ENCODE measurements around the gene CTDSP2. TPM values are rescaled to one million over a fixed set of nuclear protein-coding genes. Genes with fewer than 3 reads are reported as not detected.
"Not testable (repeated sequence)": the region's sequence is repeated elsewhere in the genome, so short reads cannot be mapped to it uniquely, and the experiment has no call there.

CTDSP2 gene
- total and polyA plus RNA-seq, 4 donors = 51.2 to 252 (median 140) TPM

GRCh38 chr12:57775044-57775443 is 71.5 kb downstream of the CTDSP2 start:
- intact Hi-C loops (cut with DNase I) = no loop called here
- 66 to 69% methylated on average over 2 to 3 of the region's 3 CpGs for WGBS, 2 donors
- no peaks in the 10 kb centered on the region for H3K27me3 ChIP-seq (ENCODE audit: control insufficient read depth in 1 of 2, insufficient read depth in 2 of 2, low read length in 1 of 2)
- no peak overlapping the region for H3K4me3 ChIP-seq (ENCODE audit: low read length in 2 of 2)
- DNase-seq (no peak), ATAC-seq (ENCODE audit: low FRiP score) (no peak)
- H3K27ac ChIP-seq (ENCODE audit: low read depth in 1 of 2, low read length in 2 of 2) = no peak overlapping the region
- H3K4me1 ChIP-seq (ENCODE audit: control insufficient read depth in 1 of 2, insufficient read depth in 2 of 2, low read length in 2 of 2) = no peaks in the 10 kb centered on the region
- H3K9me3 ChIP-seq (ENCODE audit: control insufficient read depth, low read length) = no peaks in the 10 kb centered on the region
- no peaks in the 10 kb centered on the region for H3K36me3 ChIP-seq (ENCODE audit: control insufficient read depth in 1 of 2, insufficient read depth in 2 of 2, low read length in 1 of 2)

- H3K4me3 ChIP-seq (ENCODE audit: low read length in 2 of 2); H3K9me3 ChIP-seq (ENCODE audit: control insufficient read depth, low read length); H3K36me3 ChIP-seq (ENCODE audit: control insufficient read depth in 1 of 2, insufficient read depth in 2 of 2, low read length in 1 of 2); H3K4me1 ChIP-seq (ENCODE audit: control insufficient read depth in 1 of 2, insufficient read depth in 2 of 2, low read length in 2 of 2); ATAC-seq (ENCODE audit: low FRiP score); H3K27me3 ChIP-seq (ENCODE audit: control insufficient read depth in 1 of 2, insufficient read depth in 2 of 2, low read length in 1 of 2); H3K27ac ChIP-seq (ENCODE audit: low read depth in 1 of 2, low read length in 2 of 2); DNase-seq; intact Hi-C loops (cut with DNase I): not testable (repeated sequence)
- WGBS, 2 donors = 90 to 92% methylated on average over 11 of the region's 11 CpGs
Measured at GRCh38 chr12:57774634-57775033, 71.9 kb downstream of the CTDSP2 start.

DNA sequence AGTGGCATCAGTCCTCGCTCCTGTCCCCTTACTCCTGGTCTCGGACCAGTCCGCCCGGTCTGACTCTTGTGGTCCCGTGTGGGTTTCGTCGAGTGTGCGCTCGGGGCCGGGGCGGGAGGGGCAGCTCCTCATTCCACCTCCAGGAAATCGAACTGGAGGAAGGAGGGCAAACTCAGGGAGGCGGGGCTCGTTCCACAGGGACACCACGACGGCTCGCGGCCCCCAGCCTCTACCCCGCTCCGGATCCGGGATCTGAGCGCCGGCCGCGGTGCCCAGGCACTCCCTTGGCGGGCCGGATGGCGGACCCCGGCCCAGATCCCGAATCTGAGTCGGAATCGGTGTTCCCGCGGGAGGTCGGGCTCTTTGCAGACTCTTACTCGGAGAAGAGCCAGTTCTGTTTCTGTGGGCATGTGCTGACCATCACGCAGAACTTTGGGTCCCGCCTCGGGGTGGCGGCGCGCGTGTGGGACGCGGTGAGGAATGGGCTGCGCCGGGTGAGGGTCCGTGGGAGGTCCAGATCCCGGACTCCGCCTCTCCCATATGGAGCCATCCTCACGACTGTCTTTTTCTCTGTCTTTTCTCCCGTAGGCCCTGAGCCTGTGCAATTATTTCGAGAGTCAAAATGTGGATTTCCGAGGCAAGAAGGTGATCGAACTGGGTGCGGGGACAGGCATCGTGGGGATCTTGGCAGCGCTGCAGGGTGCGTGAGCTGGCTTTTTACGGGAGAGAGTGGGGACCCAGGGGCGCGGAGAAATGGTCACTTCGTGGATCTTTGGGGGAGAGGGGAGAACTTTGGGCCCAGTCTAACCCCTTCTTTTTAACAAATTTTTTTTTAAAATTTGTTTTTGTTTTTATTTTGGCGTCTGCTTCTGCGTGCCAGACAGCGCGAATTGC is 73.9 kb downstream of the CTDSP2 start, which contains the start of gene EEF1AKMT3:
EEF1AKMT3 (plus strand) TSS at position 186 of the 894 bp plus-strand sequence; CDS start at position 297, 111 bp downstream.
- WGBS, 2 donors = 1% methylated on average over 65 to 67 of the region's 67 CpGs
- no peaks in the 10 kb centered on the region for H3K36me3 ChIP-seq (ENCODE audit: control insufficient read depth in 1 of 2, insufficient read depth in 2 of 2, low read length in 1 of 2)

GRCh38 chr12:57771873-57772428 is 74.6 kb downstream of the CTDSP2 start, which contains the start of gene METTL1:
Gene METTL1, minus strand, starts transcription at chr12:57772105. Its CDS starts 22 bp downstream, at chr12:57772083.
- 0 to 1% methylated on average over 28 of the region's 28 CpGs for WGBS, 2 donors
- Histone ChIP-seq H3K27ac (ENCODE audit: low read depth in 1 of 2, low read length in 2 of 2) (peak within 1 kb of the TSS in 1 of 2 donors; percentile 75), H3K27me3 (ENCODE audit: control insufficient read depth in 1 of 2, insufficient read depth in 2 of 2, low read length in 1 of 2) (no peaks in the 10 kb centered on the region), H3K36me3 (ENCODE audit: control insufficient read depth in 1 of 2, insufficient read depth in 2 of 2, low read length in 1 of 2) (no peaks in the 10 kb centered on the region), H3K9me3 (ENCODE audit: control insufficient read depth, low read length) (no peaks in the 10 kb centered on the region), H3K4me3 (ENCODE audit: low read length in 2 of 2) (peak within 1 kb of the TSS; percentile 44 to 82), H3K4me1 (ENCODE audit: control insufficient read depth in 1 of 2, insufficient read depth in 2 of 2, low read length in 2 of 2) (no peaks in the 10 kb centered on the region)
- DNase-seq = peak; percentile 97 to 98
- peak; percentile 97 for ATAC-seq (ENCODE audit: low FRiP score)
- intact Hi-C loops (cut with DNase I) = no loop called here

More for the DNA sequence above, 73.9 kb downstream of the CTDSP2 start, which contains the start of gene EEF1AKMT3:
- no peaks in the 10 kb centered on the region for H3K27me3 ChIP-seq (ENCODE audit: control insufficient read depth in 1 of 2, insufficient read depth in 2 of 2, low read length in 1 of 2)
- H3K4me3 ChIP-seq (ENCODE audit: low read length in 2 of 2) = peak within 1 kb of the TSS; percentile 44 to 82
- intact Hi-C loops (cut with DNase I) = no loop called here
- DNase-seq = peak; percentile 82 to 90
- peak; percentile 85 for ATAC-seq (ENCODE audit: low FRiP score)
- peak within 1 kb of the TSS in 1 of 2 donors; percentile 75 for H3K27ac ChIP-seq (ENCODE audit: low read depth in 1 of 2, low read length in 2 of 2)
- no peaks in the 10 kb centered on the region for H3K9me3 ChIP-seq (ENCODE audit: control insufficient read depth, low read length)
- H3K4me1 ChIP-seq (ENCODE audit: control insufficient read depth in 1 of 2, insufficient read depth in 2 of 2, low read length in 2 of 2) = no peaks in the 10 kb centered on the region

GRCh38 chr12:57771236-57771872 is 75.2 kb downstream of the CTDSP2 start:
- Histone ChIP-seq H3K27me3 (ENCODE audit: control insufficient read depth in 1 of 2, insufficient read depth in 2 of 2, low read length in 1 of 2) (no peaks in the 10 kb centered on the region), H3K27ac (ENCODE audit: low read depth in 1 of 2, low read length in 2 of 2) (peak overlapping the region in 1 of 2 donors; percentile 53), H3K4me1 (ENCODE audit: control insufficient read depth in 1 of 2, insufficient read depth in 2 of 2, low read length in 2 of 2) (no peaks in the 10 kb centered on the region), H3K4me3 (ENCODE audit: low read length in 2 of 2) (peak overlapping the region; percentile 19 to 82), H3K9me3 (ENCODE audit: control insufficient read depth, low read length) (no peaks in the 10 kb centered on the region), H3K36me3 (ENCODE audit: control insufficient read depth in 1 of 2, insufficient read depth in 2 of 2, low read length in 1 of 2) (no peaks in the 10 kb centered on the region)
- peak; percentile 94 to 95 for DNase-seq
- 2 to 4% methylated on average over 16 of the region's 16 CpGs for WGBS, 2 donors
- intact Hi-C loops (cut with DNase I) = no loop called here
- peak; percentile 85 for ATAC-seq (ENCODE audit: low FRiP score)

DNA sequence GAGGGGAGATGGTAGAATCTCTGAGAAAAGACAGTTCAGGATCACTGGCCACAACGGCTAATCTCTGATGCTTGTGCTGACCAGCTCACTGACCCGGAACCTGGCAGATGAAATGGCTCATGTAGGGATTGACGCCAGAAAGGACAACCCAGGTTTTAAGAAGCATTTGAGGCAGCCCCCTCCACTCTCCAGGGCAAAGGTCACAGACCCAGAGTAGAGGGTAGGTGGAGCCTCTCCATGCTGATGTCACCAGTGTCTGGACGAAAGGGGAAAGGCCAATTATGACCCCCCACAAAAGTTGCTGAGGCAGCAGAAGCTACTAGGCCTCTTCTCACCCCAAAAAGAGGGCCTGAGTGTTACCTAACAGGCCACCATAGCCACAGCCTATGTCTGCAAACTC is 75.8 kb downstream of the CTDSP2 start:
- Histone ChIP-seq H3K9me3 (ENCODE audit: control insufficient read depth, low read length) (no peaks in the 10 kb centered on the region), H3K4me1 (ENCODE audit: control insufficient read depth in 1 of 2, insufficient read depth in 2 of 2, low read length in 2 of 2) (no peaks in the 10 kb centered on the region), H3K27me3 (ENCODE audit: control insufficient read depth in 1 of 2, insufficient read depth in 2 of 2, low read length in 1 of 2) (no peaks in the 10 kb centered on the region), H3K27ac (ENCODE audit: low read depth in 1 of 2, low read length in 2 of 2) (peak overlapping the region in 1 of 2 donors; percentile 34), H3K36me3 (ENCODE audit: control insufficient read depth in 1 of 2, insufficient read depth in 2 of 2, low read length in 1 of 2) (no peaks in the 10 kb centered on the region), H3K4me3 (ENCODE audit: low read length in 2 of 2) (no peak overlapping the region)
- ATAC-seq (ENCODE audit: low FRiP score) (no peak), DNase-seq (no peak)
- 71 to 83% methylated on average over 4 of the region's 4 CpGs for WGBS, 2 donors
- intact Hi-C loops (cut with DNase I) = no loop called here

Small RNA genes lying within 50 kb of the gene (microRNA-seq; reads per million reads assigned to microRNA genes)
- 95.4 to 198 reads per million in 2 donors for gene MIR26A2

Other genes starting within 250 kb of the CTDSP2 start
- gene DTX3, start 241.9 kb downstream of the CTDSP2 start, total RNA-seq = 10 to 100 TPM; 47.2 to 47.4 TPM
- 100 to 1,000 TPM in 1 of 2 donors, 10 to 100 TPM in 1; 14.0 to 123 TPM for gene DTX3, start 241.9 kb downstream of the CTDSP2 start, polyA plus RNA-seq
- 10 to 100 TPM; 72.0 to 73.0 TPM for gene ARHGEF25, start 235.3 kb downstream of the CTDSP2 start, total RNA-seq
- gene ARHGEF25, start 235.3 kb downstream of the CTDSP2 start, polyA plus RNA-seq = 100 to 1,000 TPM in 1 of 2 donors, 10 to 100 TPM in 1; 65.6 to 253 TPM
- 1 to 10 TPM; 5.9 to 6.5 TPM for gene B4GALNT1, start 213.5 kb downstream of the CTDSP2 start, total RNA-seq
- gene B4GALNT1, start 213.5 kb downstream of the CTDSP2 start, polyA plus RNA-seq = 1 to 10 TPM; 1.0 to 2.9 TPM
- gene OS9, start 152.6 kb downstream of the CTDSP2 start, total RNA-seq = 100 to 1,000 TPM; 208 to 252 TPM
- 100 to 1,000 TPM; 139 to 253 TPM for gene OS9, start 152.6 kb downstream of the CTDSP2 start, polyA plus RNA-seq
- gene AGAP2, start 108.0 kb downstream of the CTDSP2 start, total RNA-seq = 1 to 10 TPM; 2.6 to 3.6 TPM
- under 1 TPM; 0.18 to 0.88 TPM for gene AGAP2, start 108.0 kb downstream of the CTDSP2 start, polyA plus RNA-seq
- 10 to 100 TPM; 31.4 to 37.6 TPM for gene TSPAN31, start 101.7 kb downstream of the CTDSP2 start, total RNA-seq
- gene TSPAN31, start 101.7 kb downstream of the CTDSP2 start, polyA plus RNA-seq = 10 to 100 TPM; 27.4 to 40.6 TPM
- 10 to 100 TPM; 54.6 to 55.0 TPM for gene CDK4, start 94.4 kb downstream of the CTDSP2 start, total RNA-seq
- 10 to 100 TPM; 44.7 to 60.4 TPM for gene CDK4, start 94.4 kb downstream of the CTDSP2 start, polyA plus RNA-seq
- 10 to 100 TPM; 10.8 to 17.1 TPM for gene MARCHF9, start 91.6 kb downstream of the CTDSP2 start, total RNA-seq
- gene MARCHF9, start 91.6 kb downstream of the CTDSP2 start, polyA plus RNA-seq = 10 to 100 TPM in 1 of 2 donors, 1 to 10 TPM in 1; 4.8 to 29.9 TPM
- gene CYP27B1, start 79.7 kb downstream of the CTDSP2 start, total RNA-seq = 1 to 10 TPM in 1 of 2 donors, under 1 TPM in 1; 0.94 to 1.5 TPM
- under 1 TPM in 1 of 2 donors, not detected in 1; 0.28 TPM for gene CYP27B1, start 79.7 kb downstream of the CTDSP2 start, polyA plus RNA-seq
- 10 to 100 TPM; 15.4 to 16.2 TPM for gene METTL1, start 74.6 kb downstream of the CTDSP2 start, total RNA-seq
- 10 to 100 TPM in 1 of 2 donors, 1 to 10 TPM in 1; 9.5 to 16.1 TPM for gene METTL1, start 74.6 kb downstream of the CTDSP2 start, polyA plus RNA-seq
- 10 to 100 TPM in 1 of 2 donors, 1 to 10 TPM in 1; 8.4 to 10.9 TPM for gene EEF1AKMT3, start 74.1 kb downstream of the CTDSP2 start, total RNA-seq
- gene EEF1AKMT3, start 74.1 kb downstream of the CTDSP2 start, polyA plus RNA-seq = 1 to 10 TPM; 4.5 to 6.7 TPM
- gene TSFM, start 63.9 kb downstream of the CTDSP2 start, total RNA-seq = 10 to 100 TPM; 15.0 to 17.2 TPM
- gene TSFM, start 63.9 kb downstream of the CTDSP2 start, polyA plus RNA-seq = 10 to 100 TPM; 21.4 to 22.9 TPM
- gene AVIL, start 28.0 kb downstream of the CTDSP2 start, total RNA-seq = 10 to 100 TPM; 11.5 to 26.8 TPM
- 1 to 10 TPM; 5.5 to 7.2 TPM for gene AVIL, start 28.0 kb downstream of the CTDSP2 start, polyA plus RNA-seq
- 1 to 10 TPM; 3.9 to 5.4 TPM for gene ATP23, start 94.8 kb upstream of the CTDSP2 start, total RNA-seq
- gene ATP23, start 94.8 kb upstream of the CTDSP2 start, polyA plus RNA-seq = 10 to 100 TPM in 1 of 2 donors, 1 to 10 TPM in 1; 3.4 to 19.3 TPM